ENCODE data around the gene NXF1.
"Not testable (repeated sequence)": the region's sequence is repeated elsewhere in the genome, so short reads cannot be mapped to it uniquely, and the experiment has no call there.

Gene NXF1

DNA sequence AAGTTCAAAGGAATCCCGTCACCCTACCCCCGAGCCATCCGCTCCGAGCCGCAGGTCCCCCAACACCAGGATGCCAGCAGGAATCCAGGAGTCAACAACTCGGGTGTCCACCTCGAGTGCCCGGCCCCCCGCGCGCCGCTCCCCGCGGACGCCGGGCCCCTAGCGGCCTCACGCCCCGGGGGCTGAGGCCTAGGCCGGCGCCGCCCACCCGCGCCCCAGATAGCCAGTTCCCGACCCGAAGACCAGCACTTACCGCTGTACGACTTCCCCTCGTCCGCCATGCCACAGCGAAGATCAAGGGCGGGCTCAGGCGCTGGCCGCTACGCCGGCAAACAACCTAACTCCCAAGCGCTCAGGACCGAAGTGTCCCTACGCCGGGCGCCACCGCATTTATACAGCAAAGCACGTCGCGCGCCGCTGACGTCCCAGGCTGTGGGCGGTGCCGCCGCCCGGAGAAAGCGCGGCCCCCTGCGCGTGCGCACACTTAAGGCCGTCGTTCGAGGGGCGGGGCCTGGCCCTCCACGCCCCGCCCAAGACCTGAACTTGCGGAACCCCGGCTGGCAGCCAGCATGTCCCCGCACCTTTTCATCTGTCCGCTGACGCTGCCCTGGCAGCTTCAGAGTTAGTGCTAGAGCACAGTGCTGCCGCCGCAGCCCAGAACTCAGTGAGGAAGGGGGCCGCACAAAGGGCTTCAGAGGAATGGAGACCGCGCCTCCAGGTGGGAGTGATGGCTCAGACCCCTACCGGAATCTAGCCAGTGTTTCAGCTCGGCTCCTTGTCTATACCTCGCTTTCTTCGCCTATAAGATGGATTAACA is at the start of gene NXF1:
Gene NXF1 (minus strand): TSS at position 365 of the 817 bp plus-strand sequence. CDS start 84 bp downstream, at position 281.
- in situ Hi-C loops (cut with MboI; ENCODE audit: low sequenced_read_pairs) = no loop called here

DNA sequence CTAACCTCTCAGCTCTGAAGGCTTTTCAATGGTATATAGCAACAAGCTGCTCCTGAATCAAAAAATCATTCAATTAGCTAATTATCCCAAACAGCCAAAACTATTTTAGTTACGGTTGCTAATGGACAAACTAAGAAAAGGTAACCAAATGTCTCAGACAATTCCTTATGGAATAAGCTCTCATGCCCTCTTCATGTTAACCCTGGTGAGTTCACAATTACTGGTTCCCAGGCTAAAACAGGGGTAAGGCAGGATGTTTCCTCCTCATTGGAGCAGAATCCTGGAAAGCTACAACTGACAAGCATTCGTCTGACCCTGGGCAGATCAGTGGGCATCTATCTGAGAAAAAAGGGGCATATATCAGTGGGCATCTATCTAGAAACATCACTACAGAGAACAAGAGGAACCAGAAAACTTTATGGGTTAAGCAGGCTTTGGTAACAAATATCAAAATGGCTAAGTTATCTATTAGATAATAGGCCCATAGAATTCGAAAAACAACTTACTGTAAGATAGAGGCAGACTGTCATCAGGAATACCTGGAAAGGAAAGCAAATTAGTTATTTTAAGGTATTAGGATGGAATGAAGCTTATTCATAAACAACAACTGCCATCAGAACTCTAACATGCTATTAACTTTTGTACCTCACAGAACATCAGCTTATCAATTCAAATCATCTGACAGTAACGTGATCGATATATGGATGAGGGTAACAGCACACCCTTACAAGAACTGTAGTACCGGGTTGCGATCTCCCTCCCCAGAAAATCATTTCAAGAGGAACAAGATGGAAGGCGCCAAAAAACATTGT is 49.0 kb upstream of the NXF1 start:
- in situ Hi-C loops (cut with MboI; ENCODE audit: low sequenced_read_pairs) = no loop called here

DNA sequence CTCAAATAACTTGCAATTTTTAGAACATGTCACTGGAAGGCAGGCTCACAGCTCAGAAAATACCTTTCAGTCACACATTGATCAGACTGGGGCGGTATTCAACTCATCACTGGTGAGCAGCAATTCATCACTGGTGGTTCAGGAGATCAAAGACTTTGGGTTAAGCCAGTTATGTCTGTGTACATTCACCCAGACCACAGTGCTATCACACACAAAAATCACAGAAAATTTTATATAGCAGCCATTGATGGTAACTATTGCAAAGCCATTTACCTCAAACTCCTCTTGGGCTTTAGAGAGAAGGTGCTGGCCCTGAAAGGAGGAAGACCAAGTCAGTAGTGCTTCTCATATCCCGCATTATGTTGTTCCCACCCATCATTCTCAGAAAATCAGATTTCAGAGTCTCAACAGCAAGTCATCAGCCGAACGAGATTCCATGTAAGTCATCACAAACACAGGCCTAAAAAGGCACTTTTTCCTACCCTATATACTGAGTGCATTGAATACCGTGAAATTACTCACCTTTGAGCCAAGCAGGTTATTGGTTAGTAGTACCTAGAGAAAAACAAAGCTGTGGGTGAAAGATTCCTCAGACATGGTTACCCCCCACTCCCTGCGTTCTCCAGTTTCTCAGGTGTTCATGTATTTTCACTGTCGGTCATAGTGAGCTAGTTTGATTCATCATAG is 48.2 kb upstream of the NXF1 start:
- in situ Hi-C loops (cut with MboI; ENCODE audit: low sequenced_read_pairs) = no loop called here

DNA sequence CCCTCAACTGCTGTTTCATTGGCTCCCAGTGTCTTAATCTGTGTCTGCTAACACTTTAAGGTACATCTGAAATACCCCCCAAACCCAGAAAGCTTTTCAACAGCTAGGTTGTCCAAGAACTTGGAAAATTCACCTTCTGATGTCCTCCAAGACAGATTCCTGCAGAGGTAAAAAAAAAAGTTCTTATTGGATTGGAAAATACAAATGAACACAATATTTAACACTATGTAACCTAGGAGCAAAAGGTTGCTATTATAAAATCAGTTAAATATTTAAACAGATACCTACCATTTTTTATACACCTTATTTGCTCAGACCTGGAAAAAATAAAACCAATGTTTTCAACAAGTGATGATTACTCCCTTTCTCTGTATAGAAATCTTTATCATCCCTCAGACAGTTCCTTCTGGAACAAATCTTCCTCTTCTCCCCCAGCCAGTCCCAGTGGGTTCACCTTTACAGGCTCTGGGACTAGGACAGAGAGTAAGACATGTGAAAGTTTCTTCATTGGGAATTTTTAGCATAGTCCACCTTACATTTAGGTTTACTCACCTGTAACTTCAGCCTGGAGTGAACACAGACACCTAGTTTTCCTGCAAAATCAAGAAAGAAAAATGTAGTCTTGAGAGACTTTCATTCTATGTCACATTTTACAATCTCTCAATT is 47.4 kb upstream of the NXF1 start:
- in situ Hi-C loops (cut with MboI; ENCODE audit: low sequenced_read_pairs) = no loop called here

DNA sequence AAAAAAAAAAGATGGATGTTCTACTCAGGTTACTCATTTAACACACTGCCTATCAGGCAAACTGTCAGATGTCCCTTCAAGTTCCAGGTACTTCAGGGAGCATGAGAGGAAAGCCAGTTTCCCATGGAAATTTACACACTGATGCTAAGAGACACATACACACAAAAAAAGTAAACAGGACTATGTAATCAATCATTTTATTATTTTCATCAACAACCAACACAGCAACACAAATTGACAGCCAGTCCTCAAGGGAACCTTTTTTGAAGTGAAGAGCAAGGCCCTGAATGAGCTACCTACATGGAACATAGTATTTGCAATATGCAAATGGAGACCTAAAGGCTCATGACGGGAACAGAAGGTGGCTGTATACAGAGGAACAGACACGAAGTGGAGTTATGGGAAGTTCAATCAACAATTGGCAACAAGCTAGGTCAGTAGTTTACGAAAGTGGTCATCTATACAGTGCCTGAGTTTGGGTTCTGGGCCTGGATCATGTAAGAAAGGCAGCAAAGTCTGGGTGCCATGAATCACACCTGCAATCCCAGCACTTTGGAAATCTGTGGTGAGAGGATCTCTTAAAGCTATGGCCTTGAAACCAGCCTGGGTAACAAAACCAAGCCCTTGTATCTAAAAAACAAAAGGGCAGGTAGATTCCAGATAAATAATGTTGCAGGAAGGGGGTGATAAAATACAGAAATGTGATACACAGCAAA is 46.7 kb upstream of the NXF1 start:
- in situ Hi-C loops (cut with MboI; ENCODE audit: low sequenced_read_pairs) = no loop called here

DNA sequence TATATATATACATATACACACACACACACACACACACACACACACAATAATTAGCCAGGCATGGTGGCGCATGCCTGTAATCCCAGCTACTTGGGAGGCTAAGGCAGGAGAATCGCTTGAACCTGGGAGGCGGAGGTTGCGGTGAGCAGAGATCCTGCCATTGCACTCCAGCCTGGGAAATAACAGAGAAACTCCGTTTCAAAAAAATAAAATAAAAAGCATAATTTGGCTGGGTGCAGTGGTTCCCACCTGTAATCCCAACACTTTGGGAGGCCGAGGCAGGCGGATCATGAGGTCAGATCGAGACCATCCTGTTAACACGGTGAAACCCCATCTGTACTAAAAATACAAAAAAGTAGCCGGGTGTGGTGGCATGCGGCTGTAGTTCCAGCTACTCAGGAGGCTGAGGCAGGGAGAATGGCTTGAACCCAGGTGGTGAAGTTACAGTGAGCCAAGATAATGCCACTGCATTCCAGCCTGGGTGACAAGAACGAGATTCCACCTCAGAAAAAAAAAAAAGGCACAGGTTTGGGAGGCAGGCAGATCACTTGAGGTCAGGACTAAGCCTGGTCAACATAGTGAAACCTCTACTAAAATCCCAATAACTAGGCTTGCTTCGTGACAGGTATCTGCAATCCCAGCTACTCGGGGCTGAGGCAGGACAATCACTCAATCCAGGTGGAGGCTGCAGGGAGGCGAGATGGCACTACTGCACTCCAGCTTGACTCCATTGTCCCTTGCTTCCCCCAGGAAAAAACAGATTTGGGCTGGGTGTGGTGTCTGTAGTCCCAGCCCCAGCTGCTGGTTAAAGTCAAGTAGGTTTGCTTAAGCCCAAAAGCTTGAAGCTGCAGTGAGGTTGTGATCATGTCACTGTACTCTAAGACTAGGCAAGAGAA is 45.9 kb upstream of the NXF1 start:
- in situ Hi-C loops (cut with MboI; ENCODE audit: low sequenced_read_pairs) = no loop called here

DNA sequence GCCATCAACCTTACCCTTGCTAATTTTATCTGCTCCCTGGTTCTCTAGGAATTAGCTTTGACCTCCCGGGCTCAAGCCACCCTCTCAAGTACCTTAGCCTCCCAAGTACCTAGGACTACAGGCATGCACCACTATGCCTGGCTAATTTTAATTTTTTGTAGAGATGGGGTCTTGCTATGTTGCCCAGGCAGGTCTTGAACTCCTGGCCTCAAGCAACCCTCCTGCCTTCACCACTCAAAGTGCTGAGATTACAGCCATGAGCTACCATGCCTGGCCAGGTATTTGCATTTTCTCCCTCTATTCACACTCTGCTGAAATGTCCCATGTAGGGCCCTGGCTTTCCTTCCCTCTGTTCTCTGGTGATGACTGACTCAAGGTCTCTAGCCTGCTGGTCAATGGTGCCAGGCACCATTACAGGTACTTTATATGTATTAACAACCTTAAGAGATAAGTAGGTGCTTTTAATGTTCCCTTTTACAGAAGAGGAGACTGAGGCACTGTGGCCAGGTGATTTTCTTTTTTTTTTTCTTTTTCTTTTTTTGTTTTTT is 42.6 kb upstream of the NXF1 start:
- in situ Hi-C loops (cut with MboI; ENCODE audit: low sequenced_read_pairs) = no loop called here

DNA sequence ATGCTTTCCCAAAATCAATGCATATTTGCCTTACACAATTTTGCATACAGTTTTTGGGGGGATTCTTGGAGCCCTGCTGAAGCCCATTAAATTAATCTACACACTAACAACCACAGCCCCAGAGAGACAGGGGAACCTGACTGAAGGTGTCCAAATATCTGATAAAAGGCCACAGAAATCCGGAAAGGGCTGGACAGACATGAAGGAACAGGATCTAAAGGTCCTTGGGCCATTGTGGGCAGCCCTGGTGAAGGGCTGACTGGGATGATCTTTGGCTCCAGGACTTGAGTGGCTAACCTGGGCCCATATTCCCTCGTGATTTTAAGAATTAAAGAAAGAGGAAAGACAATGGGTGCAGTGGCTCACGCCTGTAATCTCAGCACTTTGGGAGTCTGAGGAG is 40.9 kb upstream of the NXF1 start:
- in situ Hi-C loops (cut with MboI; ENCODE audit: low sequenced_read_pairs) = no loop called here

DNA sequence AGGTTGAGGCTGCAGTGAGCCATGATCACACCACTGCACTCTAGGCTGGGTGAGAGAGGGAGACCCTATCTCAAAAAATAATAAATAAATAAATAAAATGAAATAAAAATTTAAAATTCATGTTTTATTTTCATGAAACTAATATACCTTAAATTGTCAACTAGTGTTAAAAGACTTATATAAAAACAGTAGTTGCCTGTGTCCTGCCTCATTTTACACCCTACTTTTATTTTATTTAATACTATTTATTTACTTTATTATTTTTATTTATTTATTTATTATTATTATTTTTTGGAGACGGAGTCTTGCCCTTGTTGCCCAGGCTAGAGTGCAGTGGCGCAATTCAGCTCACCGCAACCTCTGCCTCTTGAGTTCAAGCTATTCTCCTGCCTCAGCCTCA is 38.9 kb upstream of the NXF1 start:
- in situ Hi-C loops (cut with MboI; ENCODE audit: low sequenced_read_pairs) = no loop called here

DNA sequence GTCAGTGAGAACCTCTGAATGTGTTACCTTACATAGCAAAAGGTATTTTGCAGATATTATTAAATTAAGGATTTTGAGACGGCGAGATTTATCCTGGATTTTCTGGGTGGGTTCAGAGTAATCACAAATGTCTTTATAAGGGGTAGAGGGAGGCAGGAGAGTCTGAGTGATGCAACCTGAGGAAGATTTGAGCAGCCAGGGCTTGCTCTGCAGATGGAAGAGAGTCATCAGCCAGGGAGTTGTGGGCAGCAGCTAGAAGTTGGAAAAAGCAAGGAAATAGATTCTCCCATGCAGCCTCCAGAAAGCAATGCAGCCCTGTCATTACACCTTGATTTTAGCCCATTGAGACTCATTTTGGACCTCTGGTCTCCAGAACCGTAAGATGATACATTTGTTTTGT is 38.2 kb upstream of the NXF1 start:
- in situ Hi-C loops (cut with MboI; ENCODE audit: low sequenced_read_pairs) = no loop called here

DNA sequence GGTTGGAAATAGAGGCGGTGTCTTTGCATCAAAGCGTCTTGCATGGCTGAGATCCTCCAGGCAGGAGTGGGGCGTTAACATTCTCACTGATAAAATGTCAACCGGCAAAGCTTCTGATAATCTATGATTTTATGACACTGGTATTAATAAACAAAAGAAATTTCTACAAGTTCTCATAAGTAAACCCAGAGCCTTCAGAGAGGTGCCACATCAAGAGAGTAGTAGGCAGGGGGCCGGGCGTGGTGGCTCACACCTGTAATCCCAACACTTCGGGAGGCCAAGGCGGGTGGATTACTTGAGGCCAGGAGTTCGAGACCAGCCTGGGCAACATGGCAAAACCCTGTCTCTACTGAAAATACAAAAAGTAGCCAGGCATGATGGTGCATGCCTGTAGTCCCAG is 37.7 kb upstream of the NXF1 start:
- in situ Hi-C loops (cut with MboI; ENCODE audit: low sequenced_read_pairs) = not testable (repeated sequence)

DNA sequence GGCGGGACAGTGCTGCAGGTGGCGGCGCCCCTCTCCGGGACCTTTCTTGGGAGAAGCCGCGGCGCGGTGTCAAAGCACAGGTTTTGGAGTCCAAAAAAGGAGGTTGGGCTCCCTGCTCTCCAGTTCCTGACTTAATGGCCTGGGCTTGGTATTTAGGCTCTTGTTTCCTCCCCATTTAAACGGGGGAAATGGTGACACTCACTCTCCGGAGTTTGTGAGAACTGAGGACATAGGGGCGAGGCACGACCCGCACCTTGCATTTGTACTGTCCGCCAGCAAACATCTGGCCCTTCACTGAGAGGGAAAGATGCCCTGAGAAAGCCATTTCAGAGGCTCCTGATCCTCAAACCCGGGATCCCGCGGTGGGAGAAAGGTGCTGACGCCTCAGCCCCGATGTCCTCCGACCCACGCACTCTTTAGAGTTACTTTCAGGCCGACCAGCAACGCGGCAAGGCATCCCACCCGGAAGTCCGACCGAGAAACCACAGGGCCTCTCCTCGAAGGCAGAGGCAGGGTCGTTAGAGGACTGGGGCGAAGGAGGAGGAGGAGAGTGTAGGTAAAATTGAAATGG is 37.0 kb upstream of the NXF1 start:
- in situ Hi-C loops (cut with MboI; ENCODE audit: low sequenced_read_pairs) = no loop called here

DNA sequence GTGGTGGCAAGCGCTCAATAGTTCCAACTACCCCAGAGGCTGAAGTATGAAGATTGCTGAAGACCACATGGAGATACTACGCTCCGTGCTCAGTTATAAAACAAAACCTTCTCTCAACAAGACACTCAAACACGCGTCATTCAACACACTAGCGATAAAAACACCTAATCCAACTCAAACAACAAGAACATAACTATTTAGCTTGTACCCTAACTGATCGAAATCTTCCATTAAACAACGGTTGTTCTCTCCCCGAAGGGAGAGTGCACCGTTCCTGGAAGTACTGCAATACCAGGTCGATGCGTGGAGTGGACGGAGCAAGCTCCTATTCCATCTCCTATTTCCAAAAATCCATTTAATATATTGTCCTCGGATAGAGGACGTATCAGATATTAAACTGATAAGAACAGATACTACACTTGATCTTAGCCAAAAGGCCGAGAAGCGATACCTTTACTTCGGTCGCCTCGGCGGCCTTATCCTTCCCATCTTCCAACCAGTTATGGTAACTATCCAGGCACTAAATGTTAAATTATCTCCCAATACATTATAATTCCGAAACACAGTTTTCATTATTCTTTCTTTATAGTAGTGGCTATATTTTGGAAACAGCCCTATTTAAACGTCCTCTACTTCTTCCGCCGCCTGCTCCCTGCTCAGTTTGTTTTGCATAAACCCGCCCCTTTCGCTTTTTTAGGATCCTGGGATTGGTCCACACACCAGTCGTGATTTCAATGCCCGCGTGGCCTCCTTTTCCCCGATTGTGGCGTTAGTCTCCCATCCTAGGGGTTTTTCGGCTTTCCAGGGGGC is 36.3 kb upstream of the NXF1 start:
- in situ Hi-C loops (cut with MboI; ENCODE audit: low sequenced_read_pairs) = no loop called here

DNA sequence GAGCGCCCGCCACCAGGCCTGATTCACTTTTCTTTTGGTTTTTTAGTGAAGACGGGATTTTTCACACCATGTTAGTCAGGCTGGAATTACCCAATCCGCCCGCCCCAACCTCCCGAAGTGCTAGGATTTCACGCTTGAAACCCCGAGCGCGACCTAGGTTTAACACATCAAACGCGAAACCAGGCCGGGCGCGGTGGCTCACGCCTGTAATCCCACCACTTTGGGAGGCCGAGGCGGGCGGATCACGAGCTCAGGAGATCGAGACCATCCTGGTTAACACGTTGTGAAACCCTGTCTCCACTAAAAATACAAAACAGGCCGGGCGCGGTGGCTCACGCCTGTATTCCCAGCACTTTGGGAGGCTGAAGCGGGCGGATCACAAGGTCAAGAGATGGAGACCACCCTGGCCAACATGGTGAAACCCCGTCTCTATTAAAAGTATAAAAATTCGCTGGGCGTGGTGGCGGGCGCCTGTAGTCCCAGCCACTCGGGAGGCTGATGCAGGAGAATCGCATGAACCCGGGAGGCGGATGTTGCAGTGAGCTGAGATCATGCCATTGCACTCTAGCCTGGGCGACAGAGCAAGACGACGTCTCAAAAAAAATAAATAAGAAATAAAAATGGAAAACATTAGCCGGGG is 35.6 kb upstream of the NXF1 start:
- in situ Hi-C loops (cut with MboI; ENCODE audit: low sequenced_read_pairs) = not testable (repeated sequence)

DNA sequence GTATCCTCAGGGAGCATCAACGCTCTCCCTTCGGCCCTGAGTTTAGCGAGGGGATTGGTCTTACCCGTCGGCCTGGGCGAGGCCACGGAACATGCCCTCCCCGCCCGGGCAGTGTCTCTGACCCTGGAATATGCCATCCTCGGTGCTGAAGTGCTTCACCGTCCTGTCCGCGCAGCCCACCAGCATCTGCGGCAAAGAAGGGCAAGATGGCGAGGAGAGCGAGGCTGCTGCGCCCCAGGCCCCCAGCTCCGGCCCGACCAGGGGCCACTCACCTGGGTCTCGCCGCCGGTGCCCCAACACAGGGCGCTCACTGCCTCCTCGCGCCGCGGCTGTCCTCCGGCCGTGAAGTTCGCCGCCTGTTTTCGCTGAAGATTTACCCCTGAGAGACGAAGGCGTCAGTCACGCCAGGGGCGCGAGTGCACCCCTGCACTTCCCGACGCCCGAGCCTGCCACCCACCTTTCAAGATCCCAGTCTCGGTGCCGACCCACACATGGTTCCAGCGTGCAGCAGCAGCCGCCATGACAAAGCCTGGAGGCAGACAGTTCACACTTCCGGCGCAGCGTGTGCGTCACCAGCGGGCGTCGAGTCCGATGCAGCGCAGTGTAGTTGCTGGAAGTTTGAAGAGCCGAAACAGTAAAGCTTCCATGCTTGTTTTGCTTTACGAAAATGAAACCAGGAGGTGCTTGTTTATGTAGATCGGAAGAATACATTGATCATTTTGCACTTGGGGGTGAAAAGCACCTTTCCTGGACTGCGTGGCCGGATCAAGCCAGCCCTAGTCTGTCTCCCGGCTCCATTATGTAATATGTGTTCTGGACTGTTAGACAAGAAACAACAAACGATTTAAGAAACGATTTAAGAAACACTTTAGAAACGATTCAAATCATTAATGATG is 34.1 kb upstream of the NXF1 start, which contains the start of gene WDR74:
Gene WDR74 (minus strand): TSS at position 541 of the 896 bp plus-strand sequence. CDS start 20 bp downstream, at position 521.
- in situ Hi-C loops (cut with MboI; ENCODE audit: low sequenced_read_pairs) = no loop called here

DNA sequence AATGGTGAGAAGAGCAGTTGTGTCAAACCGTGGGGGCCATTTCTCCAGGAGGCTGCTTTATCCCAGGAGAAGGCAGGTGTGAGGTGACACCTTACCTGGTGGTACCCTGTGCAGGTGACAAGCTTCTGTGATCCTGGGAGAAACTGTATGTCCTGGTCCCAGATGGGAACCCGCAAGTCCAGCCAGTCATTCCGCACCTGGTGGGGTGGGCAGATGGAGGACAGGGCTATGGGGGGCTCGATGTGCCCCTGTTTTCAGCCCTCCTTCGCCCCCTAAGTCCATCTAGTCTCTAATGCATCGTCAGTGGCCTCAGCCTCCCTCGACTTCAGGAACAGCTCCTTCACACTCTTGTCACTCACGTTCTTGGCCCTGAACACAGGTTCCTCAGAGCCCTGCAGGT is 30.1 kb upstream of the NXF1 start:
- in situ Hi-C loops (cut with MboI; ENCODE audit: low sequenced_read_pairs) = no loop called here
